Cardiac septum (tissue), 1 donor: Measurements from ENCODE around the gene PTPRD. TPM values are rescaled to one million over a fixed set of nuclear protein-coding genes. Genes with fewer than 3 reads are reported as not detected.

ENCODE experiments used
- DNase-seq: peaks from one replicate; pipeline ENCODE4 v3.0.0-alpha.2; 2020; ENCODE audit warnings: low spot score
- intact Hi-C: fragments of 100-400 bp; cut with DNase I; formaldehyde crosslinking; loops from one replicate; pipeline ENCODE4 v1.14.0; 2022
- total RNA-seq: library from RNA; stranded (reverse); fragmentation: NEBNext Ultra II Directional; extraction: Animal tissue kit (Norgen Biotek cat#: 25700); gene quantifications from one replicate; pipeline ENCODE4 v1.2.1, GENCODE V29; 2021
- donor health status: DM: no; HTN: no; CAD: no.

The PTPRD gene
- total RNA-seq, 1 donor from 2014 or later, result 13.0 TPM

DNA sequence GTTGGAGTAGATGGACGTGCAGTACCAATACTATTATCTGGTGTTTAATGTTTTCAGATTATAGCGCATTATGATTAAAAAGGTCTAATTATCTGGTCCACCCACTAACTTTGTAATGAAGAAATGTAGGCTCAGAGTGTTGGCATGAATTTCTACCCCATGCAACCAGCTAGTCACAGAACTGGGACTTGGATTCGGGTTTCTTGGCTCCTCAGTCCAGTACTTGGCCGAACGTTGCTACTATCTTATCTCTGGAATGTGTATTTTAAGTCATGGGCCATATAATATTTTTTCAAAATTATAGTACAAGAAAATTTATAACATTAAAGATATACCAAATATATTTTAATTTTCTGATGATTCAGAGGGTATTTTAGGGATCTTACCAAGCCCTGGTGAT lies 2155.7 kb downstream of the PTPRD start:
- no peak for DNase-seq
- intact Hi-C loops, result no loop called here

GRCh38 chr9:8456344-8456743 lies 2156.5 kb downstream of the PTPRD start:
- intact Hi-C loops, result no loop called here
- no peak for DNase-seq

DNA sequence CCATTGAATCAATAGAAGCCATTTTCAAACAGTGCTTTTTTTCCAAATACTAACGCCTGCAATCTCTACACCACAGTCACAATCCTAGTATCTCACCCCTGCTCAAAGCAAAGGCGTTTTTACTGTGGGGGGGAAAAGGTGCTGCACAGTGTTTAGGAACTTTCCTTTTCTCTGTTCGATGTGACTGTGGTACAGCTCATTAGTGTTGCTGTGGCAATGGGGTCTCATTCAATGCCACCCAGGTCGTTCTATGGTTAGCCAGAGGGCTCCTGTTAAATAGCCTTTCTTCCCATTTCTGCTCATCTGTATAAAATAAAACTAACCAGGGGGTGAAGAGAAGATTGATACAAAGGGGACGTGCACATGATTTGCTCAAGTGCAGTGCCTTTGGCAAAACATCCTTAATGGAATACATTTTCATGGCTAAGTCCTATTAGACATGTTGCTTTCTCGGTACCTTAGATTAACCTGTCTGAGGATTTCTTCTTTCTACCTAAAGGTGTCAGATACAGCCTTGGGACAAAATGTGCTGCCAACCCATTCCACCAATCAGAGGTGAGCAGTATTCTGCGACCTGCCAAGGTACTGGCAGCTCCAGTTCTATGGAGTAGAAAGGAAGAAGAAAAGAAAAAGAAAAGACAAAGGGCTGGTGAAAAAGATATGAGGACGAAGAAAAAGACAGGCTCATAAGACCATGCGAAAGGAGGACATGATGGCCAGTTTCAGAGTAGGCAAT lies 2161.8 kb downstream of the PTPRD start:
- no peak for DNase-seq
- intact Hi-C loops, result no loop called here

DNA sequence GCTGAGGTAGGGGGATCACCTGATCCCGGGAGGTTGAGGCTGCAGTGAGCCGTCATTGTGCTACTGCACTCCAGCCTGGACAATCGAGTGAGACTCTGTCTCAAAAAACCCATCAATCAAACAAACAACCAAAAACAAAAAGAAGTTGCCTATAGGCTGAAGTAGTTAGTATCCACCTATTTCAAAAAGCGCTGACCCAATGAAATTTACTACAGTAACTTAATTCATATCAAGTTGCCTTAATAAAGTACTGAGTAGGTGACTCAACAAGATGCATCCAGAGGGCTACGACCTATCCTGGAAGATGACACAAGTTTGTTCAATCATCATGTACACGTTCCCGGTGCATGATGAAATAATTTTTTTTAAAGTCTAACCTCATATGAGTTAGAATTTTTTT lies 2164.6 kb downstream of the PTPRD start:
- no peak for DNase-seq
- intact Hi-C loops, result no loop called here

GRCh38 chr9:8447601-8448000 lies 2165.2 kb downstream of the PTPRD start:
- no peak for DNase-seq
- intact Hi-C loops, result no loop called here

GRCh38 chr9:8437876-8438275 lies 2174.9 kb downstream of the PTPRD start:
- no peak for DNase-seq
- intact Hi-C loops, result no loop called here

- DNase-seq, result no peak
- intact Hi-C loops, result no loop called here
These were observed 2175.5 kb downstream of the PTPRD start for GRCh38 chr9:8437259-8437658.

GRCh38 chr9:8436786-8437185 lies 2176.0 kb downstream of the PTPRD start:
- intact Hi-C loops, result no loop called here
- DNase-seq, result no peak

GRCh38 chr9:8434621-8435020 lies 2178.2 kb downstream of the PTPRD start:
- intact Hi-C loops, result no loop called here
- no peak for DNase-seq

- intact Hi-C loops, result no loop called here
- DNase-seq, result no peak
These were observed 2180.6 kb downstream of the PTPRD start for GRCh38 chr9:8432224-8432623.

GRCh38 chr9:8431505-8431904 lies 2181.3 kb downstream of the PTPRD start:
- no peak for DNase-seq
- intact Hi-C loops, result no loop called here

DNA sequence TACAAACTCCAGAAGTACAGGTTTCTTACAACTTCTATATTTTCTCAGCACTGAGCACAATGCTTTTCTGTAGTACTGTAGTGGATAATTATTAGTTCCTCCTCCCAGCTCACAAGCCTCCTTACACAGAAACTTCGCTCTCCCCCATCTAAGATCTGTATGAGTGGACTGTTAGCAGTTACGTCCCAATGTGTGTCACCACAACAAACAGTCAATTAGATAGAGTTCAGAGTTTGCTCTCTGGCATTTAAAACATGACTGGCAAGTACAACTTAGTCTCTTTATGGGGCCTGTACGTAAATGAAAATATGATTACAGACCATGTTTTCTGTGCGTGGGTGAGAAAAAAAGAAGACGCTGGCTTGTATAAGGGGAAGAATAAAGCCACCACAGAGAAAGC lies 2181.9 kb downstream of the PTPRD start:
- intact Hi-C loops, result no loop called here
- no peak for DNase-seq

GRCh38 chr9:8429768-8430167 lies 2183.0 kb downstream of the PTPRD start:
- intact Hi-C loops, result no loop called here
- no peak for DNase-seq

DNA sequence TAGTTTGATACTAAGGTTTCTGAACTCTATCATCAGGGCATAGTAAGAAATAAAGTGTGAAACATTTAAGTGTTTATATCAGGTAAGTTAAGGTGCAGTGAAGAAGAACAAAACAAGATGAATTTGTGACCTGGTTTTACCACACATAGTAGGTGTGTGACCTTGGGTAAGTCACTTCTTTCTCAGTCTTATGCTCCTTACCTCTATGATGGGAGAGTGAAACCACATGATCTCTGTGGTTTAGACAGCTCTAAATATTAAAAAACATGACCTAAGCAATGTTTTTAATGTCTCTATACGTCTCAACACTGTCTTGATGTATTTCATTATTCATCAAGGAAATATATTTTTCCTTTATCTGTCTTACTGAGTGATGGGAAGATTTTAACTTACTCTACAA lies 2183.6 kb downstream of the PTPRD start:
- intact Hi-C loops, result no loop called here
- no peak for DNase-seq

GRCh38 chr9:8428389-8428788 lies 2184.4 kb downstream of the PTPRD start:
- intact Hi-C loops, result no loop called here

DNA sequence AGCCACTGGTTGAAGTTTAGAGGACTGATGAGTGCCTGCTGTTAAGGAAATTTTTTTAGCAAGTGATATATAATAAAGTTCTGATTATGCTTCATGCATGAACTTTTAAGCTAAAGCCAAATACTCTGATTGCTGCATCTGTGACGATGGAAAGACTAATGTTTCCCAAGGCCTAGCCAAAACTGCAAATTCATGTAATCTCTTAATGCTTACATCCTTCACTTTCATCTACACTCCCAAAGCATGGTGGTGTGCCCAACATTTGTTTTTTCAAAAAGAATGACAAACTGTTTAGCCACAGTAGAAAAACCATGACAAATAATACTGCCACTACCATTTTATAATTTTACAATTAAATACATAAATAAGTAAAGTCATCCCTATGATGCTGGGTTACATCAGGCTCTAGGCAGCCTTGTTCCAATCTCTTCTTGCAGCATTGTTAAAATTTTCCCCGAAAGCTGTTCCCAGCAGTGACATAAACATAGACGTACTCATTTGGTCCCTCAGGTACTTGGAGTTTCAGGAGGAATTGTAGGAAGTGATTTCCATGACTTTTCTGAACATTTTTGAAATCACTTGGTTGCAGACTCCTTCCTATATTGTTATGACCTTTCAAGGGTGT lies 2187.9 kb downstream of the PTPRD start:
- DNase-seq, result no peak
- intact Hi-C loops, result no loop called here

More at GRCh38 chr9:8428389-8428788, 2184.4 kb downstream of the PTPRD start:
- no peak for DNase-seq

DNA sequence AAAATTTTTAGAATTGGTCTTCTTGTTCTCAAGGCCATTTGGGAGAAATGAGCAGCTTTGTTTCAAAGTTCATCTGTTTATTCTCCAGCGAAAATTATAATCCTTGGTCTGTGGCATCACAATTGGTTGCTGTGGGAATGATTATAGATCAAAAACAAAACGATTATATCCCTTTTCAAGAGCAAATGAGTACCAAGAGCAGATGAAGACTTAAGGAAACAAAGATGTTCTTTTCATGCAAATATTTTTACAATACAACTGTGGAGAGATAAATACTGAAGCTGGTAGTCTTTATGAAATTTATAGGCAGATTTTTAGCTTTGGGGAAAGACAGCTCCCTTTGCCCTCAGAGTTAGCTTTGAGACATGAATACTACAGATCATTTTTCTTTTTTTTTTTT lies 2192.4 kb downstream of the PTPRD start:
- DNase-seq, result no peak
- intact Hi-C loops, result no loop called here

DNA sequence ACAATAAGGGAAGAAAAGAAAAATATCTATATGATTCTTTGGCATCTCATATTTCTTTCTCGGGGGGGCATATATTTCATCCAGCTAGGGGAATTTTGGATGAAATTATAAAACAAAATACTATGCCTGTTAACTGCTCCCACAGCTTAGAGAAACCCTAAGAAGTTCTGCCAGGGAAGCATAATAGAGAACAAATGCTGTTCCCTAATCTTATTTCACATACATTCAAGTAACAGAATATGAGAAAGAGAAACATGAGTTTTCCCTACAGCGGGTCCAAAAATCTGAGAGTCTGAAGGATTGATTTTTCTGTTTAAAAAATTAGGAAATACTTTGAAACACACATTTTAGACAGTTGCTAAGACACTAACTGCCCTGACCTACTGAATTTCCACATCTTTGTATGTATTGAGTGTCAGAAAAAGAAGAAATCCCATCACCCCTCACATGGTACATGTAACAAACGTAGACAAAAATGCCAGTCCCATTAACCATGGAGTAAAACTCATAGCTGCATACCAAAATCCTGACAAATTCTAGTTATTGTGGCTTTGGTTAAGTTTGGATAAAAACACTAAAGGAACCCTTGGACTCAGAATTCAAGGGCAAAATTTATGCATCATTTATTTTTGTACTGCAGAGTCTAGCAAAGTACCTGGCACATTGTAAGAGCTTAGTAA lies 2193.1 kb downstream of the PTPRD start:
- intact Hi-C loops, result no loop called here
- no peak for DNase-seq

- no peak for DNase-seq
- intact Hi-C loops, result no loop called here
These were observed 2195.5 kb downstream of the PTPRD start for GRCh38 chr9:8417341-8417740.

- intact Hi-C loops, result no loop called here
- DNase-seq, result no peak
These were observed 2200.5 kb downstream of the PTPRD start for GRCh38 chr9:8412327-8412726.

DNA sequence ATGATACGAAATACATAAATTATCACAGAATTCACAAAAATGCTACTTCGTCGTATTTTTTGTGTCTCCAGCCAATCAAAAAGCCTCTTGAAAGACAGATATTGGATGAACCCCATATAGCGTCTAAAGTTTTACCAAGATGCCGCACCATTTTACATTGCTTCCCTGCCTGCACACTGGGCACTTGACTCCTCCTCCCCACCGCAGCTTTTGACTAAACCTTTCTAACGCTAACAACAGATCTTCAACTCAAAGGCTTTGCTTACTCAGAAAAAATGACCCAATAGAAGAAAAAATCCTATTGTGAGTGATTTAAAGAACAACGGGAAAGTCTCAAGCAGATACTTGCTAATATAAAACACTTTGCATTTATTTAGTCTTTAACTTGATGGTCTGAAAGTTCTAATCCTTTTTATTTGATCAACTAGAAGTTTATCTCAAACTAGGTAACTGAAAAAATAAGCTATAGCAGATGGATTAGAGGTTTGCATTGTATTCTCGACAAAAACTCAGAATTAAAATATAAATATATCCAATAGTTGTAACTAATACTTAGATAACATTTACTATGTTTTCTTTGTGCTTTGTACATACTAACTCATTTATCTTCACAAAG lies 2204.1 kb downstream of the PTPRD start:
- no peak for DNase-seq

More for the DNA sequence above, 2204.1 kb downstream of the PTPRD start:
- intact Hi-C loops, result no loop called here
